Measurements from ENCODE around the gene DCAF6.

DNA sequence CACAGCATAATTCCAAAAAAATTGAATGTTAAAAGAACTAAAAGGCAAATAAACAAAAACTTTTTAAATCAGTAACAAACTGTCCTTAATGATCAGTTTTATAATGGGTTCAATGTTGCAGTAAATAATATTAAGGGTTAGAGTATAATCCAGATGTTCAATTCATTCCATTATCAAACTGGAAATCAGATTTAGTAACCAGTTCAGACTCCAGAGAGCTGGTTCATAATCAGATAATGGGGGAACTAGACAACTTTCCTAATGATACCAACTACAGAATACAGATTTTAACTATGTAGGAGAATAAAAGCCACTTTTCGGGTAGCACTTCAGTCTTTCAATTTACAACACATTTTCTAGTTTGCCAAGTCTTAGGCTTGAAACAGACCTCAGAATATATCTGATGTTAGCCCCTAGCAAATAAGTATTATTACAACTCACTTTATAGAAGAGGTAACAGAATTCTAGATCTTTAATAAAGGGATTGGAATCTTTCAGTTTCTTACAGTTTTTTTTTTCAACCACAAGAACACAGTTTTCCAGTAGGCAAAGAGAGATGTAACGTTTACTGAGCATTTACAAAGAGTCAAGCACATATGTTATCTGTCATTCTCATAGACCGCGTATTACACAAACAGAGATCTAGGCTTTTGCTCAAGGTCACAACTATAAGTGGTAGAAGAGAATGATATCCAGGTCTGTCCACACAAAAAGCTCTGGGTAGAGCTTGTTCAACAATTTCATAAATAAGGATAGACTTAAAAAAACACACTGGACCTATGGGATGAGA, 1.9 kb upstream of the DCAF6 start:
- TF ChIP-seq POLR2AphosphoS5 (IDR thresholded peaks at IDR 0.05; ENCODE audit: low read depth, low read length), result no peak
- no peak for TF ChIP-seq TAF1 (IDR thresholded peaks at IDR 0.05; ENCODE audit: borderline replicate concordance, insufficient read depth, low read length)

All from PFSK-1 (cell line).